ENCODE measurements around the gene KLF7.

DNA sequence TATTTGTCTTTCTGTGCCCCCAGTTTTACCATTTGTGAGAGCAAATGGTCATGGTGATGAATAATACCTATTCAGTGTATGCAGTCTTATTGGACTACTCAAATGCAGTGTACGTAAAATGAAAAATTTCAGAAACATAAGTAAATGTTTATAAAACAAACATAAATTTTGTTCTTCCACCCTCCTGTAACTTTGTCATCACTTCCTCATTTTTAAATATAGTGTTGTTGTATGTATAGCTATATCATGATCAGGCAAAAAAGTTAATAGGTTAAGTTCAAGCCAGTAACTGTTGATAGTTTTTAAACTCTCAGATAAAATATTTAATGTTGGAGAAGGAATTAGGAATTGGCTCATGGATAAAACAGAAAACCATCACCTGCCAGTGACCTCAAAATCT, 93.2 kb downstream of the KLF7 start:
- TF ChIP-seq TAF1 (IDR thresholded peaks at IDR 0.05; ENCODE audit: low read depth) (no peak), RAD21 (IDR thresholded peaks at IDR 0.05; ENCODE audit: low read depth) (no peak), EP300 (IDR thresholded peaks at IDR 0.05; ENCODE audit: borderline replicate concordance) (no peak), CEBPB (IDR thresholded peaks at IDR 0.05) (no peak), FOXM1 (IDR thresholded peaks at IDR 0.05; ENCODE audit: borderline replicate concordance, low read depth) (no peak), CREB1 (IDR thresholded peaks at IDR 0.05; ENCODE audit: low read depth) (no peak), EGR1 (IDR thresholded peaks at IDR 0.05) (no peak), MAX (IDR thresholded peaks at IDR 0.05) (no peak), TEAD4 (IDR thresholded peaks at IDR 0.05) (no peak), YY1 (IDR thresholded peaks at IDR 0.05; ENCODE audit: low read depth) (no peak), ZBTB7A (IDR thresholded peaks at IDR 0.05; ENCODE audit: low read depth) (no peak), NFIC (IDR thresholded peaks at IDR 0.05) (no peak)
- TF ChIP-seq, protein P1, sequence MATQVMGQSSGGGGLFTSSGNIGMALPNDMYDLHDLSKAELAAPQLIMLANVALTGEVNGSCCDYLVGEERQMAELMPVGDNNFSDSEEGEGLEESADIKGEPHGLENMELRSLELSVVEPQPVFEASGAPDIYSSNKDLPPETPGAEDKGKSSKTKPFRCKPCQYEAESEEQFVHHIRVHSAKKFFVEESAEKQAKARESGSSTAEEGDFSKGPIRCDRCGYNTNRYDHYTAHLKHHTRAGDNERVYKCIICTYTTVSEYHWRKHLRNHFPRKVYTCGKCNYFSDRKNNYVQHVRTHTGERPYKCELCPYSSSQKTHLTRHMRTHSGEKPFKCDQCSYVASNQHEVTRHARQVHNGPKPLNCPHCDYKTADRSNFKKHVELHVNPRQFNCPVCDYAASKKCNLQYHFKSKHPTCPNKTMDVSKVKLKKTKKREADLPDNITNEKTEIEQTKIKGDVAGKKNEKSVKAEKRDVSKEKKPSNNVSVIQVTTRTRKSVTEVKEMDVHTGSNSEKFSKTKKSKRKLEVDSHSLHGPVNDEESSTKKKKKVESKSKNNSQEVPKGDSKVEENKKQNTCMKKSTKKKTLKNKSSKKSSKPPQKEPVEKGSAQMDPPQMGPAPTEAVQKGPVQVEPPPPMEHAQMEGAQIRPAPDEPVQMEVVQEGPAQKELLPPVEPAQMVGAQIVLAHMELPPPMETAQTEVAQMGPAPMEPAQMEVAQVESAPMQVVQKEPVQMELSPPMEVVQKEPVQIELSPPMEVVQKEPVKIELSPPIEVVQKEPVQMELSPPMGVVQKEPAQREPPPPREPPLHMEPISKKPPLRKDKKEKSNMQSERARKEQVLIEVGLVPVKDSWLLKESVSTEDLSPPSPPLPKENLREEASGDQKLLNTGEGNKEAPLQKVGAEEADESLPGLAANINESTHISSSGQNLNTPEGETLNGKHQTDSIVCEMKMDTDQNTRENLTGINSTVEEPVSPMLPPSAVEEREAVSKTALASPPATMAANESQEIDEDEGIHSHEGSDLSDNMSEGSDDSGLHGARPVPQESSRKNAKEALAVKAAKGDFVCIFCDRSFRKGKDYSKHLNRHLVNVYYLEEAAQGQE (IDR thresholded peaks at IDR 0.05; ENCODE audit: low read depth) = no peak
- TF ChIP-seq, protein P2, sequence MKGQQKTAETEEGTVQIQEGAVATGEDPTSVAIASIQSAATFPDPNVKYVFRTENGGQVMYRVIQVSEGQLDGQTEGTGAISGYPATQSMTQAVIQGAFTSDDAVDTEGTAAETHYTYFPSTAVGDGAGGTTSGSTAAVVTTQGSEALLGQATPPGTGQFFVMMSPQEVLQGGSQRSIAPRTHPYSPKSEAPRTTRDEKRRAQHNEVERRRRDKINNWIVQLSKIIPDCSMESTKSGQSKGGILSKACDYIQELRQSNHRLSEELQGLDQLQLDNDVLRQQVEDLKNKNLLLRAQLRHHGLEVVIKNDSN (IDR thresholded peaks at IDR 0.05) = no peak

All from Ishikawa (cell line).